SKM-1 treated with dmso at 0.1 percent for 144 hours (cell line): ENCODE results near the gene CZIB.

Source experiments
- DNase-seq: peaks from one replicate; lab custom pipeline; 2025; ENCODE audit not compliant: unreplicated experiment; lab: John Stamatoyannopoulos, UW

Gene CZIB

DNA sequence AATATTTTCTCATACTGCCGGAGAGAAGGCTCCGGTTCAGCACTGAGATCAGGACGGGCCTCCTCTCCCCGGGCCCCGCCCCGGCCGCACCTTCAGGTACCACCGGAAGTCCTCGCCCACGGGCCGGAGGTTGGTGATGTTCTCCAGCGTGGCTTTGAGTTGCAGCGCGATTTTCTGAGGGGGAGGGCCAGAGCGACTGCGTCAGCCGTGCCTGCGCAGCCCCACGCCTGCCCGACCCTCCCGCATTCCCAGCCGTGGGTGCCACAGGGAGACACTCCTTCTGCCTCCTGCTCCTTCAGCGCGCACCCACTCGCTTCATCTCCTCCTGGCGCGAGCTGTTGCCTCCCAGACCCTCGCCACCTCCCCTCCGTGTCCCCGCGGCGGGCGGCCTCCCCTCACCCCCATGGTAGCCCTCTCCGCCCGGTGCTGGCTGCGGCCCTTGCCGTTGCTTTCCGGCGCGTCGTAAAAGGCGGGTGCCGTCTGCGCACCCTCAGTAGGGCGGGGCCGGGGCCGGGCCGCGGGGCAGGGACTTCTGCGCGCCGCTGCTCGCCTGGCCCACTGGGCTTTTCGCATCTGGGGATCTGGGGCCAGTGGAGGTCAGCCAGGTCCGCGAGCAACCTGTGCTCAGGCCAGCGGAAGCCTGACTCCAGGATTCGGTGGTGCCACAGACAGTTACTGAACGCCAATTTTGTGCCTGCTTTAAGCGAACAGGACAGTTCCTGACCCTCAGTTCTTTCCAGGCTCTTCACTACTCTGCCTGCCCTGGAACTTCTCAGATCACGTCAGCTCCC, at the start of gene CZIB:
CZIB (minus strand) TSS at position 464 of the 791 bp plus-strand sequence; CDS start at position 405, 59 bp downstream.
- DNase-seq: peak; percentile 90

DNA sequence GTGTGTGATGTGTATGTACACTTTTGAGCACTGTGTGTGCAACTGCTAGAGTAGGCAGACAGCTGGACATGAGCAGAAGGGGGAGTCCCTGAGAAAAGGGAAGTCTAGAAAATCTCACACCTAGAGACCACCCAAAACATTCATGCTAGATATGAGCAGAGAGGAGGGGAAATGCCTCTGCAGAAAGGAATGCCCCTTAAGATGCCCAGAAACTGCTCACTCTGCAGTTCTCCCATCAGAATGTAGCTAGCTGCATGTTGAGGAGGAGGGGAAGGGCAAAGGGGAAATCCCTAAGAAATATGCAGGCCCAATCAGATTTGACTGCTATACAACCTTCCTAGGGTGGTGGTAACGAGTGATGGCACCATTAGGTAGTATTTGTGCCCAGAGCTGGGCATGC, 49.7 kb upstream of the CZIB start:
- DNase-seq: no peak

DNA sequence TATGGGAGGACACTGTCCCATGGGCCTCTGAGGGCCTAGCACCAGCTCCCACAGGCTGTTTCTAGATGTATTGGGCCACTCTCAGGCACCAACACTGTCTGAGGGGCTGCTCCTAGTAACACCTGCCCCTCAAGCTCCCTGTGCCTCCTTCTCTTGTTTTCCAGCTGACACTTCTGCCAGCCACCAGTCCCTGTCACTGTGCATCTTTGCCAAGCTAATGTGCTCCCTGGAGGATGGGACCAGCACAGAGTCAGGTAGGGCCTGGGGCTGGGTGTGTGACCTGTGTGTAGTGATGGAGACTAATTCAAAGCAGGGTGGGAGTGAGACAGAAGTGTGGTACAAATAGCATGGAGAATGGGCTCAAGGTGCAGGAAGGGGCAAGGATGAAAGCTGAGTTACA, 47.3 kb upstream of the CZIB start:
- no peak for DNase-seq

DNA sequence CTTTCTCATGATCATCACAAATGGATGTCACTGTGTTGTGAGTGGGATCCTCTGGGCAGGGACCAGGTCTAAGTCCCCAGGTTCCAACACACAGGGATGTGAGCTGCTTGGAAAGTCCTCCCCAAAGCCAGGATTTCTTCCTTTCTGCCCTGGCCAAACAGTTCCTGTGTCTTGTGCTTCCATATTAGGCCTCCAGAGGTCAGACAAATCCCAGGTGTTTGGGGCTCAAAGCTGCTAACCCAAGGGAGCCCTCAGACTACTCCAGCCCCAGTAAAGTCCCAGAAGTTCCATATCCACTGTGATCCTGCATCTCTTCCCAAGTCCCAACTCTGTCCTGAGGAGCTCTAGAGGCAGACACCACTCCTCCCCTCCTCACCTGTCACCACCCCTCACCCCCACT, 45.6 kb upstream of the CZIB start:
- DNase-seq: no peak

DNA sequence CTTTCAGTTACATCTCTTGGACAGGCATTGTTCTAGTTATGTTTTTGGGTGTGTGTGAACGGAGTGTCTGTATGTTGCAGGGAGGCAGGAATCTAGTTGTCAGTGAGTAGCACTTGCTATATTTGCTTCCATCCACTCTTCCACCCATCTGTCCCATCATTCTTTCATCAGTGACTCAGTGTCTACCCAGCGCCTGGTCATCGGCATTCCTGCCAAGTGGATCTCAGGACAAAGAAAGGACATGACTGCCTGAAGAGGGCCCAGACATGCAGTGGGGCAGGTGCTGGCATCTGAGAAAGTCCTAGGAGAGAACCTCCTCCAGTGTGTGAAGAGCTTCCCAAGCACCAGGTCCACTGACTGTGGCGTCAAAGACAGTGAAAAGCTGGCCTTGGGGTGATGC, 45.1 kb upstream of the CZIB start:
- DNase-seq: no peak

DNA sequence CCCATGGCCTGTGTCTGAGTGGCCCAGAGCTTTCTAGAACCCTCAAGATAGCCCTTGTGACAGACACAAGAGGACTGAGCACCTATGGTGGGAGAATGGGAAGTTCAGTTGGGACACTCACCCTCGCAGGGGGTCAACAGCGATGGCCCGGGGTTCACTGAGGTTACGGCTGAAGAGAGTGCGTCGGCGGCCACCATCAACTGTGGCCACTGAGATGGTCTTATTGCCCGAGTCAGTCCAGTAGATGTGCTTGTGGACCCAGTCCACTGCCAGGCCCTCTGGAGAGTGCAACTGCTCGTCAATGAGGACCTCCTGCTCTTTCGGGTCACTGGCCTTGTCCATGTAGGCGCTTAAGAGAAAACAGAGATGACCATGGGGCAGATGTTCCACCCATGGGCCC, 43.6 kb upstream of the CZIB start:
- no peak for DNase-seq

DNA sequence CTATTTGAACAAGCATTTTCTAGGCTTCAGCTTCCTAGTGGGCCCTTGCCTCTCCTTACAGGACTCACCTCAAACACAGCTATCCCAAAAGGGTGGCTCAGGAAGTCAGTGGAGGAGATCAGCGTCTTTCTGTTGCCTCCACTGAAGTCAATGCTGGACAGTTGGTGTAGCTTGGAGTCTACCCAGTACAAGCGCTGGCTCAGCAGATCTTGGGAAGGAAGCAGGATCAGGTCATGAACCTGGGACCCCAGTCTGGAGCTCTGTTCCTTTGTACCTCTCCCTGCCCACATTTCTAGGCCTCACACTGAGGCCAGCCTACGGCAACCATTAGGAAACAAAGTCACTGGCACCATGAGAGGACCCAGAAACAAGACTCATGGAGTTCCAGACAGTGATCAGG, 41.6 kb upstream of the CZIB start:
- no peak for DNase-seq

DNA sequence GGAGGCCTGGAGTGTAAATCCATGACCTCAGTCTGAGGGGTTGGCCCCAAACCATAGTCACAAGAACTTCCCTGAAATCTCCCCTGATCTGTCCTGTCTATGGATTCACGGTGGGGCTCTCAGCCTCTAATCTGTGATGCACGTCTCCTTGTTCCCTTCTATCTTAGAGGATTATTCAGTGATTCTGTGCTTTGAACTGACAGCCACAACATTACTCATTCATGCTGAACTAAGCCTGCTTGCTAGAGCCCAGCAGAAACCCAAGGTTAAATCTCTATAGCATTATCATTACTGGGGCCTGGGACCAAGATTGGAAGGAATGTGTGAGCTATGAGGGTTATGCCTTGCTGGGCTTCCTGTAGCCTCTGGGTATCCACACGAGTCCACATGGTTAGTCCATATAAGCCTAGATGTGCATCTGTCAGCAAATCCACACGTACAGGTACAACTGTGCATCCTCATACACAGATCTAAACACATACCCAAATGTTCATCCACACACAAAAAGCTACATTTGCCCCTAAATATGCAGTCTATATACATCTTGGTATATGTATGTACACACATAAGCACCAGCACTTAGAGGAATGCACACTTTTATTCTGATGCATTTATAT, 40.3 kb upstream of the CZIB start:
- no peak for DNase-seq

DNA sequence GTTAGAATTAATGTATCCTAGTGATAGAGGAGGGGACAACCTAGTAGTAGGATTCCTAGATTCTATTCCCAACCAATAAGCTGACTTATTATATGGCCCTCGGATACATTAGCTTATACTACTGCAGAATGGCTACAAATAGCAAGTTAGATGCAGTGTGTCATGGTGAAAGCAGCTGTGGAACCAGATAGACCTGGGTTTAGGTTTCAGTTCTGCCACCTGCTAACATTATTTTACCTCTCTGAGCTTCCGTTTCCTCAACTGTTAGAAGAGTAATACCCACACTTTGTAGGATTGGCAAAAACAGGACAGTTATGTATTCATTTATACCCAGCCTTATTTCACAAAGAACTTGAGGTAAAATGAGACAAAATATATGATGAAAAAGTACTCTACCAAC, 39.5 kb upstream of the CZIB start:
- DNase-seq: no peak

DNA sequence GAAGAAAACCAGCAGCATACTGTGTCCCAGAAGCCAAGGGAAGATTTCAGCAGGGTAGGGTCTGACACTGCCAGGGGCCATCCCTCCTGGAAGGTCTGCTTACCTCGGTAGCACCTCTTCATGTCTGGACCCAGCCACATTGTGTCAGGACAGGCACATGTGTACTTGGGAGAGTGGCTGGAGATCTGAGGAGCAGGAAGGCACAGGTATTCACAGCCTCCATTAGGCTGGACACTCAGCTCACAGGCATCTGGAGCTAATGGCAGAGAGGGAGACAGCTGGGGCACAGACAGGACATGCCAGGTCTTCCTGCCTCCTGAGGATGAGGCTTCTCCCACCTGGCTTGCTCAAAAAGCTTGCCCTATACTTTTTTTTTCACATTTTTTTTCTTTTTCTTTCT, 37.8 kb upstream of the CZIB start:
- no peak for DNase-seq

DNA sequence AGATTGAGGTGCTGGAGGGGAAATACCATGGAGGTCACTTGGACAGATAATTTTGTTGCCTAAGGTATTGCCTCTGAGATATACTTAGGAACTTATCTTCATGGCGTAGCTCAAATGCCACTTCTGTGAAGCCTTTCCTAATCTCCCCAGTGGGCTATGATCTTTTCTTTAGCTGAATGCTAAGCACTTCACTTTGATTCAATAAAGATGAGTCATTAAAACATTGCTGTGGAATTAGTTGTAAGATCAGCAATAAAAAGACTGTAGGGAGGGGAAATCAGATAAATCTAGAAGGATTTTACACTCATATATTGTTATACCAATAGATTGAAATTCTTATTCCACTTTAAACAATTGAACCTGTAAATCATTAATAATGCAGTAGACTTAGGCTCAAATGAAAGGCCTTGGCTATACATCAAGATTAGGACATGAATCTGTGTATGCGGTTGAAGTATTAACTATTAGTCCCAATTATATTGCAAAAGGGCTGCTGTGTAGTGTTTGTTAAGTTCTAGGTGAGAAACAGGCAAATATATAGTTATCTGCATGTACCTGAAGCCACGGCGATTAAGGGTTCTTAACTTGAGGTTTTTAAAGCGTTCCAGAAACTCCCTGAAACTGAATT, 37.1 kb upstream of the CZIB start:
- no peak for DNase-seq

DNA sequence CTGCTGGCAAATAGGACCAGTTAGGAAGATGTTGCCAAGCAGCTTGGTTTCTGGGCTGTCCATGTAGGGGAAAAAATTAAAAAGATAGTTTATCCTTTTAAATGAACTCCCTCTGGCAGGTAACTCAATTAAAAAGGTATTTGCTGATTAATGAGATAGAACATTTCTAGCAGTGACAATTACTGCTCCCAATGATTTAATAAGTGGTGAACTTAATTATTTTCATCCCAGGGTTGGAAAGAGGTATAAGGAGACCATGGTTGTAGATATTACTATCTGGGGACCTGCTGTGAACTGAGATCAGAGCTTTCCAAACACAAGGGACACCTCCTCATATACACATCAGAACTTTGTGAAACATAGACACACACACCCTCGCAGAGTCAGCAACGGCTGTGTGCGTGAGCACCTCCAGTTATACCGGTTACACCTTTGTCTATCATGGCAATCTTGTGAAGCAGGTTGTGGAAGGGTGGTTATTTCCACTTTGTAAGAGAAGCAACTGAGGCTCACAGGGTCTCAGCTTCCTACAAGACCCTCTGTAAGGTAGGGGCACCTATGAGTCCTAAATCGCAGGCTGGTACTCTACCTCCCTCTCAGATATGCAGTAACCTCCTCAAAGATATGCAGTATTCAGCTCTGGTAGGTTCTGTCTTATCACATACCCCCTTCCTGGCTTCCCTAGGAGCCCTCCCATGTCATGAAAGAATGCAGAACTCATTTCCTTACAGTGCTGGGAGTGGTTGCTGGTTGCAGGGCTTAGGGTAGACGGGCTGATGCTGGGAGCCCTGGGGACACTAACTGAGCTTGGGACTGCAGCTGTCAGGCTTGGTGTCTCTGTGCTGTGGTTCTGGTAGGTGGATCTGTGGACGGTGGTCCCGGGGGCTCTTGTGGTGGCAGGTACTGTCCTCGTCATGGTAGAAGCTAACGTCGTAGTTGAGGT, 36.3 kb upstream of the CZIB start:
- DNase-seq: no peak

DNA sequence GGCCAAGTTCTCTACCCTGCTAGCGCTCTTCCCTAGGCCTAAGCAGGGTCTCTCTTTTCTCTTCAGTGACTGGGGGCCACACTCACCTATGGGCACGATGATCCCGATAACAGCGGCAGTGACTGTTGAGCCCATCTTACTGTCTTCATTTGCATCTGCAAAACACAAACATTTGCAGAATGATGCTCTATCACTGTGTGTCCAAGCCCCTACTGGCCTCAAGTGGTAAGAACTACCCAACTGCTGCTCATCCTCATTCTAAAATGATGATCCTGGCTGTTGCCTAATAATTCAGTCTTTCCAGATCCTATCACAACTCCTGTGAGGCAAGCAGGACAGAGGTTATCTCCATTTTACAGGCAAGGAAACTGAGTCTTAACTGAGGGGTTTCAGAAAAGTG, 34.6 kb upstream of the CZIB start:
- DNase-seq: no peak

DNA sequence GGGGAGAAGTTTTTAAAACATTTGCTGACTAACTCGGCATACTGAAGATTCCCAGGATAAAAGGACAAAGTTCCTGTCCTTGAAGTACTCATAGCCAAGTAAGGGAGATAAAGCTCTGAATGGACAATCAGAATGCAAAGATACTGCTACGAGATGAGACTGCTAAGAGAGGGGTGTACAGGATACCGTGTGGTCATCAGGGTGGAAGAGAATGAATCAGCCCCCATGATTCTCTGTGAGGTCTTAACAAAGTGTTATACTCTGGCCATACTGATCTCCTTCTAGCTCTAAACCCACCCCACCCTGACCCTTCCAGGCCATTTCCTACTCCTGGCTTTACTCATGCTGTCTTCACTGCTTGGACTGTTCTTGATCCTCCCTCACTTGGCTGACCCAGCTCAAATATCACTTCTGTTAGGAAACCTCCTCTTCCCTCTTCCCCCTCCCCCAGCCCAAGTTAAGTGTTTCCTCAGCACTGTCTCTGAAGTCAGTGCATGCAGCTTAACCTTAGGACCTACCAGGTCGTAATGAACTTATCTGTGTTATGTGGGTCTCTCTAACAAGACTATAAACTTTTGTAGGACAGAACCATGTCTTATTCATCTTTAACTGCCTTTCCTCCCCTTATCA, 33.7 kb upstream of the CZIB start:
- no peak for DNase-seq

DNA sequence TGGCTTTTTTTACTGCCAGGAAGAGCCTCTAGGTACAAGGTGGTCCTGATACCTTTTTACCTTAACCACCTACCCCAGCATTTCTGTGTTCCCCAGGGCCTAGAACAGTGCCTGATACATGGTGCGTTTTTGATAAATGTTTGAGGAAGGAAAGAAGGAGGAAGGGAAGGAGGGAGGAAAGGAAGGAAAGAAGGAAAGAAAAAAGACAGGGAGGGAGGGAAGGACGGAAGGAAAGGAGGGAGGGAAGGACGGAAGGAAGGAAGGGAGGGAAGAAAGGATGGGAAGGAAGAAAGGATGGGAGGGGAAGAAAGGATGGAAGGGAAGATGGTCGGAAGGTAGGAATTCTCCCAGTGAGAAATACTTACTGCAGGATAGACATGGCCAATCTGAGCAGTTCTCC, 29.9 kb upstream of the CZIB start:
- no peak for DNase-seq

DNA sequence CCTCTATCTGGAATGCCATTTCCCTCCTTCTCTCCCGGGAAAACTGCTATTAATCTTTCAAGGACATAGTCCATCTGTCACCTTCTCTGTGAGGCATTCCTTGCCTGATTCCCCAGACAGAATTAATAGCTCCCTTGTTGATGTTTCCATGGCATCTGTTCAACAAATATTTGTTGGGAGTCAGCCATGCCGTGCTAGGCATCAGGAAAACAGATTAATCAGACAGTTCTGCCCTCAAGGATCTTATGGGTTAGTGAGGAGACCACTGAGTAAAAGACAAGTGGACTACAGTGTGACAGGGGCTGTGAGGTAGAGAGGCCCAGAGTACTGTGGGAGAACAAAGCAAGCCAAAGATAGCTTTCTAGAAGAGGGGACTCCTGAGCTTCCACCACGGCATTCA, 29.3 kb upstream of the CZIB start:
- DNase-seq: no peak

DNA sequence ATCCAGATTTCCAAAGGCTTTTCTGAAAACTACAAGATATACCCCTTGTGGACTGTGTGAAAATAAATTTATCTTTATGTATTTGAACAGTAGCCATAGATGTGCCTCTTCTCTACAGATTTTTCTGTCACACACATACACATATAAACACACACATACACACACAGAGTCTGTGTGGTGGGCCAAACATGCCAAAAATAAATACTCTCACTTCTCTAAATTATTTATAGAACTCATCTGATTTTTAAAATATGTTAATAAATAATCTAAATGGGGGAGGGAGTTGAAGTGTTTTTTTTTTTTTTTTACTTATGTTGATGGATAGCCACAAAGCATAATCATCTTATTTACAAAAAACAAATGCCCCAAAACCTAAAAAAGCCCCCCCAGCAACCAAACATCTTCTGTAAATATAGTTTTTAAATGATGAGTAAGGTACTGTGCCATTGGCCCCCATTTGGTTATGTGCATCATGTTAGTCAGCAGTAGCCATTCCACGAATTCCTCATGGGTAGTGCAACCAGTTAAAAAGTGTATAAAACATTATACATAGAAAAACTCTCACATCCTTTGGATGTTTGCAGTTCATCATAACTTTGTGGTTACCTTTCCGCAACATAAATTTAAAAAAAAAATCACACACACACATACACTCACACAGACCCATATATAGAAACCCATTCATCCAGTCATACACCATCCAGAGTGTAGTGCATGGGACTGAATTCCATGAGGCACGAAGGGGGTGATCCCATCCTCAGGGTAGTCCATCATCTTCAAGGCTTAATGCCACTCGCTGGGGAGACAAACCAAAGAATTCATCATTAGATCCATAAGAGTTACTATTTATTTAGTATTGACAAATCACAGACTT, 26.1 kb upstream of the CZIB start:
- no peak for DNase-seq

DNA sequence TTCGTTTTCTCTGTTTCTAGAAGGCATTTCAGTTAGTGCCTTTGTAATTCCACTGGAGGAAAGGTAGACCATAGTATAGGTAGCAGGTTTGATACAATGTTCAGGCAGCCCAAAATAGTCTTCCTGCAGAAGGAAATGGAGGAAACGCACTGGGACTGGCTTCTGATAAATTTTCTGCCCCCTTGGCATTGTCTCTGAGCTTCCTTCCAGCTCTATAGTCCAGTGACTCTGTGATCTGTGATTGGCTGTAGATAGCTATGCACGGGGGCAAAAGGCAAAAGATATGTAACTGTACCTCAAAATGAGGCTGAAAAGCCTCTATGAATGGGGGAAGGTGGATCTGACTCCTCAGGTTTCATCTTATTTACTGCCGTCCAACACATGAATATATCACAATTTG, 23.7 kb upstream of the CZIB start:
- DNase-seq: no peak

DNA sequence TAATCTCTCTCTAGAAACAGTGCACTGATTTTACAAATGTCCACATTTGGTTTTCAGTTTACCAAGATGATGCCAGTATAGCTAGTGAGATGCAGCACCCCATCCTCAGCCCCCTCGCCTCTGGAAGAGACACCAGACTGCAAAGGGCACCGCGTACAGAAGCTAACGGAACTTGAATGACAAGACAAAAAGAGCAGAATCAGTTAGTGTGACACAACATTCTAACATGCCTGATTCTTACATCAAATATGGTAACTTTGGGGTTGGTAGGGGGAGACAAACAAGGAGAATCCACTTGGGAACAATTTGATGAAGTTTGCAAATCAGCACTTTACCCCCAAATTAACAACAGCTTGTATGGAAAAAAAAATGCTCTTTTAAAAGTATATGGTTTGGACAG, 21.9 kb upstream of the CZIB start:
- no peak for DNase-seq

DNA sequence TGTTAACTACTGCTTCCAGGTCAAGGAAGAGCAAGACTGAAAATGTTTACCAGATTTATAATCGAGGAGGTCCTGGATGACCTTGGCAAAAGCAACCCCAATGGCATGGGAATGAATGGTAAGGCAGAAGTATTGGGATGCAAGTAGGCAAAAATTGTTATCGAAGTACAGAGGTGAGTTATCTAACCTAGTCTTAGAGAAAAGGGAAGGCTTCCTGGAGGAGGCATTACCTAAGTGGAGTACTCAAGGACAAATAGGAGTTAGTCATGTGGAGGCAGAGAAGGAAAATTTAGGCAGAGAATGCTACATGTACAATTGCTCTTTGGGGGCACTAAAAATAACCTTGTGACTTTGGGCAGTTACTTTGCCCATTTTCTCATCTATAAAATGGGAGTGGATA, 21.4 kb upstream of the CZIB start:
- DNase-seq: no peak
